A549 (cell line): ENCODE measurements around the gene ACADL. TPM values are rescaled to one million over a fixed set of nuclear protein-coding genes. Genes with fewer than 3 reads are reported as not detected.

Experiments
- ATAC-seq, 2 experiments: fragments of 200-7000 bp in 1 of 2; fragments of >200 bp in 1 of 2; cut with Nextera tagmentation in 1 of 2; cut with Tn5 transposase in 1 of 2; 3 replicates each; pipeline versions ENCODE4 v1.8.0 to v1.9.1; 2018 to 2020; ENCODE audit warnings: mild to moderate bottlenecking in 1 of 2, moderate library complexity in 1 of 2
- CTCF ChIA-PET: fragments of 300-600 bp; sonication (Branson Sonifier 250); formaldehyde crosslinking; extraction: SDS; loops from one replicate; lab custom pipeline; 2021; ENCODE audit warnings: antibody characterized with exemption, inconsistent platforms; lab: Yijun Ruan, JAX
- POLR2A ChIA-PET: fragments of 350-600 bp; formaldehyde crosslinking; extraction: SDS; loops from one replicate; lab custom pipeline; 2021; ENCODE audit warnings: antibody characterized with exemption, inconsistent platforms; lab: Yijun Ruan, JAX
- DNase-seq, 2 experiments: peaks; one replicate each; pipeline versions ENCODE4 v3.0.0 to v3.0.0-alpha.2; 2011 to 2016; ENCODE audit warnings: low read depth in 1 of 2, low spot score in 1 of 2
- FAIRE-seq: peaks from 2 replicates; lab custom pipeline; 2011; peaks lifted over from hg19 to GRCh38; lab: Jason Lieb, UNC
- H3K27ac ChIP-seq, 2 experiments: fragments of >200 bp; sonication (Bioruptor Twin); formaldehyde crosslinking; 3 replicates each; pipeline ENCODE4 v1.5.1; 2016 to 2017
- H3K4me1 ChIP-seq: fragments of >200 bp; sonication (Bioruptor Twin); formaldehyde crosslinking; 3 replicates; pipeline ENCODE4 v1.6.1; 2016
- H3K4me2 ChIP-seq: fragments of >200 bp; sonication (Bioruptor Twin); formaldehyde crosslinking; 3 replicates; pipeline ENCODE4 v1.6.1; 2016
- H3K4me3 ChIP-seq: fragments of >200 bp; sonication (Bioruptor Twin); formaldehyde crosslinking; 3 replicates; pipeline ENCODE4 v1.5.1; 2016
- H3K9me3 ChIP-seq: fragments of >200 bp; sonication (Bioruptor Twin); formaldehyde crosslinking; 3 replicates; pipeline ENCODE4 v1.6.1; 2016
- CBX8 ChIP-seq: fragments of 200-600 bp; sonication (generic); IDR thresholded peaks from 2 replicates; pipeline ENCODE4 v1.6.1; 2016
- CHD2 ChIP-seq: fragments of 150-350 bp; IDR thresholded peaks from 2 replicates; pipeline ENCODE4 v1.6.1; 2014; ENCODE audit warnings: low read length; ENCODE audit not compliant: partially characterized antibody
- EHMT2 ChIP-seq: fragments of 200-600 bp; sonication (generic); IDR thresholded peaks from 2 replicates; pipeline ENCODE4 v1.6.1; 2016; ENCODE audit warnings: antibody characterized with exemption, low read depth, mild to moderate bottlenecking, moderate library complexity
- FOSB ChIP-seq: fragments of 250-450 bp; sonication (Bioruptor Pico); IDR thresholded peaks from 2 replicates; pipeline ENCODE4 v1.5.0; 2020; ENCODE audit warnings: mild to moderate bottlenecking, moderate library complexity
- GATA3 ChIP-seq: IDR thresholded peaks from 2 replicates; pipeline ENCODE4 v1.6.1; 2012; ENCODE audit warnings: borderline replicate concordance
- HDAC2 ChIP-seq: fragments of 200-600 bp; sonication (generic); IDR thresholded peaks from 2 replicates; pipeline ENCODE4 v1.6.1; 2016
- HOXB5 ChIP-seq: fragments of 250-450 bp; sonication (Bioruptor Pico); IDR thresholded peaks from 2 replicates; pipeline ENCODE4 v1.5.0; 2020; ENCODE audit warnings: mild to moderate bottlenecking, moderate library complexity
- JUN ChIP-seq, 2 experiments: fragments of >200 bp; sonication (Bioruptor Twin); formaldehyde crosslinking; IDR thresholded peaks; 2 replicates in 1 of 2; 3 replicates in 1 of 2; pipeline ENCODE4 v1.6.1; 2016 to 2017
- JUNB ChIP-seq: fragments of >200 bp; sonication (Bioruptor Twin); formaldehyde crosslinking; IDR thresholded peaks from 2 replicates; pipeline ENCODE4 v1.6.1; 2016
- KDM1A ChIP-seq: fragments of 200-600 bp; sonication (generic); IDR thresholded peaks from 2 replicates; pipeline ENCODE4 v1.6.1; 2016; ENCODE audit warnings: low read depth, mild to moderate bottlenecking
- MAZ ChIP-seq: fragments of 150-350 bp; IDR thresholded peaks from 2 replicates; pipeline ENCODE4 v1.6.1; 2014; ENCODE audit warnings: antibody characterized with exemption, low read depth, low read length, borderline replicate concordance
- NPAS2 ChIP-seq: fragments of 250-450 bp; sonication (Bioruptor Pico); IDR thresholded peaks from 2 replicates; pipeline ENCODE4 v1.8.0; 2022; ENCODE audit warnings: mild to moderate bottlenecking, moderate library complexity, borderline replicate concordance
- NR3C1 ChIP-seq: fragments of >200 bp; sonication (Bioruptor Twin); formaldehyde crosslinking; IDR thresholded peaks from 3 replicates; pipeline ENCODE4 v1.6.1; 2017
- RAD21 ChIP-seq, 2 experiments: fragments of >200 bp in 1 of 2; sonication (Bioruptor Twin) in 1 of 2; formaldehyde crosslinking in 1 of 2; IDR thresholded peaks in 1 of 2; conservative IDR thresholded peaks in 1 of 2; 2 replicates in 1 of 2; 3 replicates in 1 of 2; pipeline ENCODE4 v1.6.1; 2012 to 2018; ENCODE audit warnings: inconsistent platforms in 1 of 2
- SMC3 ChIP-seq: fragments of >200 bp; sonication (Bioruptor Twin); formaldehyde crosslinking; IDR thresholded peaks from 3 replicates; pipeline ENCODE4 v1.6.1; 2018; ENCODE audit warnings: inconsistent platforms
- TFCP2L1 ChIP-seq: fragments of 250-450 bp; sonication (Bioruptor Pico); IDR thresholded peaks from 2 replicates; pipeline ENCODE4 v1.5.0; 2021; ENCODE audit warnings: mild to moderate bottlenecking
- TP53 ChIP-seq: fragments of 250-450 bp; sonication (Bioruptor Pico); IDR thresholded peaks from 2 replicates; pipeline ENCODE4 v1.5.0; 2021; ENCODE audit warnings: mild to moderate bottlenecking, moderate library complexity
- ZNF302 ChIP-seq: fragments of 250-450 bp; sonication (Bioruptor Pico); IDR thresholded peaks from 2 replicates; pipeline ENCODE4 v1.9.0; 2021; ENCODE audit warnings: inconsistent platforms, mild to moderate bottlenecking, moderate library complexity
- ZSCAN20 ChIP-seq: fragments of 250-450 bp; sonication (Bioruptor Pico); IDR thresholded peaks from 2 replicates; pipeline ENCODE4 v1.8.0; 2022; ENCODE audit warnings: mild to moderate bottlenecking, moderate library complexity
- WGBS: methylation state at CpG from one replicate; pipeline ENCODE4 v1.1.6; 2017; ENCODE audit errors: missing lambda C conversion rate; 5-methylcytosine and 5-hydroxymethylcytosine counted together
- polyA plus RNA-seq, 4 experiments: library from polyadenylated mRNA; depleted of rRNA in 3 of 4; stranded (reverse); fragments of >200 nt; fragmentation: RNase III in 1 of 4; extraction: RNeasy Plus Mini Kit Qiagen cat#74134 plus additional on column Dnase treatment in 1 of 4; gene quantifications; 2 replicates in 3 of 4; 3 replicates in 1 of 4; pipeline ENCODE4 v1.2.3, GENCODE V29; 2011 to 2017
- TF ChIP-seq, protein P1 (sequence below): fragments of 250-450 bp; sonication (Bioruptor Pico); IDR thresholded peaks from 2 replicates; pipeline ENCODE4 v1.5.0; 2020; ENCODE audit warnings: low read depth, mild to moderate bottlenecking, moderate library complexity
- TF ChIP-seq, protein P2 (sequence below): fragments of 150-350 bp; IDR thresholded peaks from 2 replicates; pipeline ENCODE4 v1.6.1; 2014; ENCODE audit warnings: low read depth, mild to moderate bottlenecking, low read length
- TF ChIP-seq, protein P3 (sequence below): fragments of >200 bp; sonication (Bioruptor Twin); formaldehyde crosslinking; IDR thresholded peaks from 3 replicates; pipeline ENCODE4 v1.5.1; 2016
- TF ChIP-seq, protein P4 (sequence below): IDR thresholded peaks from 2 replicates; pipeline ENCODE4 v1.6.1; 2012
- TF ChIP-seq, protein P5 (sequence below): fragments of 450-650 bp; IDR thresholded peaks from 2 replicates; pipeline ENCODE4 v1.6.1; 2014; ENCODE audit warnings: antibody characterized with exemption
- TF ChIP-seq, protein P6 (sequence below): fragments of 200-600 bp; sonication (generic); IDR thresholded peaks from 2 replicates; pipeline ENCODE4 v1.6.1; 2016; ENCODE audit warnings: antibody characterized with exemption, mild to moderate bottlenecking, moderate library complexity
- TF ChIP-seq, protein P7 (sequence below): IDR thresholded peaks from 2 replicates; pipeline ENCODE4 v1.6.1; 2012; ENCODE audit warnings: low read depth, borderline replicate concordance

Gene ACADL
- polyA plus RNA-seq, 2 of the 4 experiments (the other 2 are of a cell fraction) = 0.10 TPM; not detected in 1

DNA sequence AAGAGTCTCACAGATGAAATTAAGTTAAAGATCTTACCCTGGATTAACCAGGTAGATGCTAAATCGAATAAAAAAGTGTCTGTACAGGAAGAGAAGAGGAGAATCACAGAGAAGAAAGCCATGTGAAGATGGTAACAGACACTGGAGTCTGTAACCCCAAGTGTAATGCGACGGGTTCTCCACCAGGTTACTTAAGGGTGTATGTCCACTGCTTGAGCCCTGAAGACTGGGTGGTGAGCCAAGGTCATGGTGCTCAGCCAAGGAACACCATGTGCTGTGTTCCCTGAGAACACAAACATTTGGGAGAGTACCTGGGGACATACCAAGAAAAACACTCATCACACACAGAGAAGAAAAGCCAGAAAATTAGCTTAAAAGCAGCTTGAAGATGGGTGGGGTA lies 8.2 kb upstream of the ACADL start:
- ChIA-PET POLR2A (no interaction called here), CTCF (no interaction called here)
- WGBS = 8% methylated on average over 3 of the region's 3 CpGs
- ATAC-seq (no peak), DNase-seq (no peak), FAIRE-seq (no peak)
- TF ChIP-seq, protein P1, sequence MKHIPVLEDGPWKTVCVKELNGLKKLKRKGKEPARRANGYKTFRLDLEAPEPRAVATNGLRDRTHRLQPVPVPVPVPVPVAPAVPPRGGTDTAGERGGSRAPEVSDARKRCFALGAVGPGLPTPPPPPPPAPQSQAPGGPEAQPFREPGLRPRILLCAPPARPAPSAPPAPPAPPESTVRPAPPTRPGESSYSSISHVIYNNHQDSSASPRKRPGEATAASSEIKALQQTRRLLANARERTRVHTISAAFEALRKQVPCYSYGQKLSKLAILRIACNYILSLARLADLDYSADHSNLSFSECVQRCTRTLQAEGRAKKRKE (CRISPR knock-in tag) = no peak
- TF ChIP-seq EHMT2 (no peak), JUN (IDR thresholded peaks at IDR 0.05) (no peak), SMC3 (no peak), TP53 (CRISPR knock-in tag) (no peak), FOSB (CRISPR knock-in tag) (no peak), TFCP2L1 (CRISPR knock-in tag) (no peak), NR3C1 (no peak), CHD2 (no peak), HDAC2 (no peak), ZNF302 (CRISPR knock-in tag) (no peak), GATA3 (no peak), KDM1A (no peak), ZSCAN20 (CRISPR knock-in tag) (no peak)
- TF ChIP-seq, protein P2, sequence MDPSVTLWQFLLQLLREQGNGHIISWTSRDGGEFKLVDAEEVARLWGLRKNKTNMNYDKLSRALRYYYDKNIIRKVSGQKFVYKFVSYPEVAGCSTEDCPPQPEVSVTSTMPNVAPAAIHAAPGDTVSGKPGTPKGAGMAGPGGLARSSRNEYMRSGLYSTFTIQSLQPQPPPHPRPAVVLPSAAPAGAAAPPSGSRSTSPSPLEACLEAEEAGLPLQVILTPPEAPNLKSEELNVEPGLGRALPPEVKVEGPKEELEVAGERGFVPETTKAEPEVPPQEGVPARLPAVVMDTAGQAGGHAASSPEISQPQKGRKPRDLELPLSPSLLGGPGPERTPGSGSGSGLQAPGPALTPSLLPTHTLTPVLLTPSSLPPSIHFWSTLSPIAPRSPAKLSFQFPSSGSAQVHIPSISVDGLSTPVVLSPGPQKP = no peak
- TF ChIP-seq, protein P3, sequence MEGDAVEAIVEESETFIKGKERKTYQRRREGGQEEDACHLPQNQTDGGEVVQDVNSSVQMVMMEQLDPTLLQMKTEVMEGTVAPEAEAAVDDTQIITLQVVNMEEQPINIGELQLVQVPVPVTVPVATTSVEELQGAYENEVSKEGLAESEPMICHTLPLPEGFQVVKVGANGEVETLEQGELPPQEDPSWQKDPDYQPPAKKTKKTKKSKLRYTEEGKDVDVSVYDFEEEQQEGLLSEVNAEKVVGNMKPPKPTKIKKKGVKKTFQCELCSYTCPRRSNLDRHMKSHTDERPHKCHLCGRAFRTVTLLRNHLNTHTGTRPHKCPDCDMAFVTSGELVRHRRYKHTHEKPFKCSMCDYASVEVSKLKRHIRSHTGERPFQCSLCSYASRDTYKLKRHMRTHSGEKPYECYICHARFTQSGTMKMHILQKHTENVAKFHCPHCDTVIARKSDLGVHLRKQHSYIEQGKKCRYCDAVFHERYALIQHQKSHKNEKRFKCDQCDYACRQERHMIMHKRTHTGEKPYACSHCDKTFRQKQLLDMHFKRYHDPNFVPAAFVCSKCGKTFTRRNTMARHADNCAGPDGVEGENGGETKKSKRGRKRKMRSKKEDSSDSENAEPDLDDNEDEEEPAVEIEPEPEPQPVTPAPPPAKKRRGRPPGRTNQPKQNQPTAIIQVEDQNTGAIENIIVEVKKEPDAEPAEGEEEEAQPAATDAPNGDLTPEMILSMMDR = no peak
- H3K27ac ChIP-seq = no peak overlapping the region
- no peak overlapping the region for H3K4me2 ChIP-seq
- no peaks in the 10 kb centered on the region for H3K9me3 ChIP-seq
- H3K4me3 ChIP-seq = no peak overlapping the region
- H3K4me1 ChIP-seq = no peaks in the 10 kb centered on the region

DNA sequence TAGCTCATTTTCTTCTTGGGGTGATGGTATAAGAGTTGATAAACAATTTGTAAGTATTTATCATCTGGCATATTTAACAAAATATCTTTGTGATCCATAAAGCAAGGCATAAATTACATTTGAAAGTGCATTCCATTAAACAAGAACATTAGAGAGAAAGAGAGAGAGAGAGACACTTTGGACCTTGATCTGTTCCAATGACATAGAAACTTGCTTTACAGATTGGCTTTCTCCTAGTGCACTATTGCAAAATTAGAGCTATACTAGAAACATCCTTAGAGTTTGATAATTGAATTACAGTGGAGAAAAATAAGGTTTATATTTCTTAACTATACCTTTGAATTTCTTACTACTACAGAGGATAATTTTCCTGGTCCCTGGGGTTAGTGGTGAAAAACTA lies 5.7 kb upstream of the ACADL start:
- no peak overlapping the region for H3K27ac ChIP-seq
- ATAC-seq (no peak), DNase-seq (no peak), FAIRE-seq (no peak)
- CTCF ChIA-PET = interaction anchor here (1.0 kb wide), 1 partner anchor 294 kb away, joined by 3 read pairs; no protein-coding TSS in a partner anchor
- TF ChIP-seq FOSB (CRISPR knock-in tag) = no peak
- TF ChIP-seq, protein P4, sequence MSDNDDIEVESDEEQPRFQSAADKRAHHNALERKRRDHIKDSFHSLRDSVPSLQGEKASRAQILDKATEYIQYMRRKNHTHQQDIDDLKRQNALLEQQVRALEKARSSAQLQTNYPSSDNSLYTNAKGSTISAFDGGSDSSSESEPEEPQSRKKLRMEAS = no peak
- TF ChIP-seq HOXB5 (CRISPR knock-in tag) = no peak
- TF ChIP-seq, protein P2 = no peak
- TF ChIP-seq, protein P1 (CRISPR knock-in tag) = no peak
- TF ChIP-seq ZNF302 (CRISPR knock-in tag) = no peak
- TF ChIP-seq CBX8 = no peak
- TF ChIP-seq JUNB = no peak
- TF ChIP-seq, protein P5, sequence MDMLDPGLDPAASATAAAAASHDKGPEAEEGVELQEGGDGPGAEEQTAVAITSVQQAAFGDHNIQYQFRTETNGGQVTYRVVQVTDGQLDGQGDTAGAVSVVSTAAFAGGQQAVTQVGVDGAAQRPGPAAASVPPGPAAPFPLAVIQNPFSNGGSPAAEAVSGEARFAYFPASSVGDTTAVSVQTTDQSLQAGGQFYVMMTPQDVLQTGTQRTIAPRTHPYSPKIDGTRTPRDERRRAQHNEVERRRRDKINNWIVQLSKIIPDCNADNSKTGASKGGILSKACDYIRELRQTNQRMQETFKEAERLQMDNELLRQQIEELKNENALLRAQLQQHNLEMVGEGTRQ = no peak
- no peak for TF ChIP-seq RAD21 (conservative IDR thresholded peaks at IDR 0.05 in 1 of 2, IDR thresholded peaks at IDR 0.05 in 1 of 2)
- no peak for TF ChIP-seq GATA3
- TF ChIP-seq MAZ = no peak
- no peak for TF ChIP-seq NPAS2 (CRISPR knock-in tag)
- TF ChIP-seq, protein P6, sequence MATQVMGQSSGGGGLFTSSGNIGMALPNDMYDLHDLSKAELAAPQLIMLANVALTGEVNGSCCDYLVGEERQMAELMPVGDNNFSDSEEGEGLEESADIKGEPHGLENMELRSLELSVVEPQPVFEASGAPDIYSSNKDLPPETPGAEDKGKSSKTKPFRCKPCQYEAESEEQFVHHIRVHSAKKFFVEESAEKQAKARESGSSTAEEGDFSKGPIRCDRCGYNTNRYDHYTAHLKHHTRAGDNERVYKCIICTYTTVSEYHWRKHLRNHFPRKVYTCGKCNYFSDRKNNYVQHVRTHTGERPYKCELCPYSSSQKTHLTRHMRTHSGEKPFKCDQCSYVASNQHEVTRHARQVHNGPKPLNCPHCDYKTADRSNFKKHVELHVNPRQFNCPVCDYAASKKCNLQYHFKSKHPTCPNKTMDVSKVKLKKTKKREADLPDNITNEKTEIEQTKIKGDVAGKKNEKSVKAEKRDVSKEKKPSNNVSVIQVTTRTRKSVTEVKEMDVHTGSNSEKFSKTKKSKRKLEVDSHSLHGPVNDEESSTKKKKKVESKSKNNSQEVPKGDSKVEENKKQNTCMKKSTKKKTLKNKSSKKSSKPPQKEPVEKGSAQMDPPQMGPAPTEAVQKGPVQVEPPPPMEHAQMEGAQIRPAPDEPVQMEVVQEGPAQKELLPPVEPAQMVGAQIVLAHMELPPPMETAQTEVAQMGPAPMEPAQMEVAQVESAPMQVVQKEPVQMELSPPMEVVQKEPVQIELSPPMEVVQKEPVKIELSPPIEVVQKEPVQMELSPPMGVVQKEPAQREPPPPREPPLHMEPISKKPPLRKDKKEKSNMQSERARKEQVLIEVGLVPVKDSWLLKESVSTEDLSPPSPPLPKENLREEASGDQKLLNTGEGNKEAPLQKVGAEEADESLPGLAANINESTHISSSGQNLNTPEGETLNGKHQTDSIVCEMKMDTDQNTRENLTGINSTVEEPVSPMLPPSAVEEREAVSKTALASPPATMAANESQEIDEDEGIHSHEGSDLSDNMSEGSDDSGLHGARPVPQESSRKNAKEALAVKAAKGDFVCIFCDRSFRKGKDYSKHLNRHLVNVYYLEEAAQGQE = no peak
- TF ChIP-seq, protein P7, sequence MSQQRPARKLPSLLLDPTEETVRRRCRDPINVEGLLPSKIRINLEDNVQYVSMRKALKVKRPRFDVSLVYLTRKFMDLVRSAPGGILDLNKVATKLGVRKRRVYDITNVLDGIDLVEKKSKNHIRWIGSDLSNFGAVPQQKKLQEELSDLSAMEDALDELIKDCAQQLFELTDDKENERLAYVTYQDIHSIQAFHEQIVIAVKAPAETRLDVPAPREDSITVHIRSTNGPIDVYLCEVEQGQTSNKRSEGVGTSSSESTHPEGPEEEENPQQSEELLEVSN = no peak
- H3K4me3 ChIP-seq = no peak overlapping the region
- H3K4me1 ChIP-seq = no peaks in the 10 kb centered on the region
- H3K9me3 ChIP-seq = no peaks in the 10 kb centered on the region
- no peak overlapping the region for H3K4me2 ChIP-seq
- POLR2A ChIA-PET = no interaction called here
